H9 (cell line): ENCODE results near the gene LRCH1. TPM values are rescaled to one million over a fixed set of nuclear protein-coding genes. Genes with fewer than 3 reads are reported as not detected.

Experiments used
- DNase-seq: peaks from one replicate; pipeline ENCODE4 v3.0.0-alpha.2; 2017
- H2AFZ ChIP-seq: one replicate; pipeline ENCODE4 v1.6.1; 2013; ENCODE audit warnings: mild to moderate bottlenecking, low read length, control low read depth, moderate library complexity
- H2AK5ac ChIP-seq: 2 replicates; pipeline ENCODE4 v1.6.1; 2013; ENCODE audit warnings: low read length, control low read depth, mixed read lengths; ENCODE audit not compliant: insufficient read length
- H2BK120ac ChIP-seq: one replicate; pipeline ENCODE4 v1.6.1; 2013; ENCODE audit warnings: low read depth, mild to moderate bottlenecking, low read length, control low read depth, inconsistent platforms; ENCODE audit not compliant: poor library complexity, severe bottlenecking
- H2BK12ac ChIP-seq: 2 replicates; pipeline ENCODE4 v1.6.1; 2013; ENCODE audit warnings: low read length, control low read depth, mixed read lengths, low read depth; ENCODE audit not compliant: insufficient read length
- H2BK15ac ChIP-seq: 2 replicates; pipeline ENCODE4 v1.6.1; 2013; ENCODE audit warnings: low read depth, low read length, control low read depth
- H2BK20ac ChIP-seq: one replicate; pipeline ENCODE4 v1.6.1; 2013; ENCODE audit warnings: low read depth, mild to moderate bottlenecking, low read length, control low read depth, inconsistent platforms; ENCODE audit not compliant: poor library complexity, severe bottlenecking
- H2BK5ac ChIP-seq: 2 replicates; pipeline ENCODE4 v1.6.1; 2013; ENCODE audit warnings: low read length, control low read depth, mixed read lengths; ENCODE audit not compliant: insufficient read length
- H3K14ac ChIP-seq: 2 replicates; pipeline ENCODE4 v1.6.1; 2013; ENCODE audit warnings: low read length, control low read depth; ENCODE audit not compliant: insufficient read depth
- H3K18ac ChIP-seq: 2 replicates; pipeline ENCODE4 v1.6.1; 2013; ENCODE audit warnings: low read depth, mild to moderate bottlenecking, mixed read lengths, low read length, control low read depth; ENCODE audit not compliant: insufficient read length
- H3K23ac ChIP-seq: 2 replicates; pipeline ENCODE4 v1.6.1; 2013; ENCODE audit warnings: low read length, control low read depth, mixed read lengths, low read depth; ENCODE audit not compliant: insufficient read length
- H3K23me2 ChIP-seq: 2 replicates; pipeline ENCODE4 v1.6.1; 2013; ENCODE audit warnings: low read depth, mild to moderate bottlenecking, mixed read lengths, low read length, control low read depth; ENCODE audit not compliant: insufficient read length, poor library complexity, severe bottlenecking
- H3K27ac ChIP-seq: 2 replicates; pipeline ENCODE4 v1.5.1; 2013; ENCODE audit warnings: low read length, control low read depth, mixed read lengths, low read depth; ENCODE audit not compliant: insufficient read length
- H3K27me3 ChIP-seq: 2 replicates; pipeline ENCODE4 v1.6.1; 2013; ENCODE audit warnings: low read length, control low read depth, inconsistent platforms; ENCODE audit not compliant: insufficient read depth
- H3K4ac ChIP-seq: 2 replicates; pipeline ENCODE4 v1.6.1; 2013; ENCODE audit warnings: low read depth, mild to moderate bottlenecking, control low read depth, inconsistent platforms, low read length, moderate library complexity
- H3K4me1 ChIP-seq: 2 replicates; pipeline ENCODE4 v1.6.1; 2013; ENCODE audit warnings: low read length, control low read depth, inconsistent platforms; ENCODE audit not compliant: insufficient read depth
- H3K4me2 ChIP-seq: 2 replicates; pipeline ENCODE4 v1.6.1; 2013; ENCODE audit warnings: low read length, control low read depth, mixed read lengths; ENCODE audit not compliant: insufficient read length, insufficient read depth
- H3K56ac ChIP-seq: 2 replicates; pipeline ENCODE4 v1.6.1; 2013; ENCODE audit warnings: low read depth, mild to moderate bottlenecking, mixed read lengths, low read length, control low read depth; ENCODE audit not compliant: insufficient read length
- H3K79me1 ChIP-seq: 2 replicates; pipeline ENCODE4 v1.6.1; 2013; ENCODE audit warnings: low read depth, mild to moderate bottlenecking, moderate library complexity, low read length, control low read depth, inconsistent platforms; ENCODE audit not compliant: insufficient read depth, poor library complexity, severe bottlenecking
- H3K79me2 ChIP-seq: 2 replicates; pipeline ENCODE4 v1.6.1; 2013; ENCODE audit warnings: low read length, control low read depth, inconsistent platforms; ENCODE audit not compliant: insufficient read depth
- H3K9ac ChIP-seq: 2 replicates; pipeline ENCODE4 v1.6.1; 2013; ENCODE audit warnings: low read length, control low read depth, mixed read lengths; ENCODE audit not compliant: insufficient read length; ENCODE audit errors: extremely low read depth
- H3K9me3 ChIP-seq: one replicate; pipeline ENCODE4 v1.6.1; 2013; ENCODE audit warnings: low read depth, low read length, inconsistent platforms; ENCODE audit not compliant: control insufficient read depth
- H3T11ph ChIP-seq: one replicate; pipeline ENCODE4 v1.6.1; 2013; ENCODE audit warnings: mild to moderate bottlenecking, low read length, control low read depth, inconsistent platforms
- H4K20me1 ChIP-seq: one replicate; pipeline ENCODE4 v1.6.1; 2013; ENCODE audit not compliant: control insufficient read depth, insufficient read length, insufficient read depth
- H4K5ac ChIP-seq: 2 replicates; pipeline ENCODE4 v1.6.1; 2013; ENCODE audit warnings: low read depth, mild to moderate bottlenecking, mixed read lengths, low read length, control low read depth; ENCODE audit not compliant: insufficient read length
- H4K8ac ChIP-seq: replicated peaks from 2 replicates; pipeline ENCODE4 v1.6.1; 2013; ENCODE audit warnings: low read length, control low read depth, mixed read lengths, low read depth; ENCODE audit not compliant: insufficient read length
- H4K91ac ChIP-seq: 2 replicates; pipeline ENCODE4 v1.6.1; 2013; ENCODE audit warnings: low read depth, mild to moderate bottlenecking, moderate library complexity, mixed read lengths, low read length, control low read depth; ENCODE audit not compliant: insufficient read length
- H3K27ac Mint-ChIP-seq, 3 experiments: 2 replicates in 2 of 3; 3 replicates in 1 of 3; pipeline ENCODE4 v1.8.0; 2020 to 2021; ENCODE audit warnings: mixed read lengths in 3 of 3, mild to moderate bottlenecking in 1 of 3, moderate library complexity in 1 of 3
- H3K27me3 Mint-ChIP-seq: 2 replicates; pipeline ENCODE4 v1.8.0; 2021; ENCODE audit warnings: low read depth, mild to moderate bottlenecking, moderate library complexity, mixed read lengths
- H3K36me3 Mint-ChIP-seq, 3 experiments: 2 replicates in 2 of 3; 3 replicates in 1 of 3; pipeline ENCODE4 v1.8.0; 2020 to 2021; ENCODE audit warnings: low read depth in 3 of 3, mixed read lengths in 3 of 3; ENCODE audit not compliant: insufficient read depth in 1 of 3
- H3K4me1 Mint-ChIP-seq, 2 experiments: 2 replicates each; pipeline ENCODE4 v1.8.0; 2020; ENCODE audit warnings: mixed read lengths in 2 of 2
- H3K4me3 Mint-ChIP-seq, 2 experiments: 2 replicates in 1 of 2; 3 replicates in 1 of 2; pipeline ENCODE4 v1.8.0; 2020 to 2021; ENCODE audit warnings: mild to moderate bottlenecking in 2 of 2, mixed read lengths in 2 of 2, moderate library complexity in 1 of 2
- H3K9me3 Mint-ChIP-seq, 2 experiments: 2 replicates in 1 of 2; 3 replicates in 1 of 2; pipeline ENCODE4 v1.8.0; 2020; ENCODE audit warnings: mild to moderate bottlenecking in 2 of 2, mixed read lengths in 2 of 2, moderate library complexity in 1 of 2
- WGBS: extraction: QIAGEN DNeasy Blood & Tissue Kit; methylation state at CpG from one replicate; pipeline ENCODE4 v1.1.7; 2013; ENCODE audit warnings: missing lambda C conversion rate, low lambda C conversion rate, mixed read lengths; ENCODE audit not compliant: insufficient read length; ENCODE audit errors: extremely low coverage; 5-methylcytosine and 5-hydroxymethylcytosine counted together
- total RNA-seq: library from RNA; stranded (reverse); gene quantifications from 2 replicates; pipeline ENCODE4 v1.2.1, GENCODE V29; 2021
- TF ChIP-seq, protein P1 (sequence below): fragments of 200-600 bp; sonication (generic); conservative IDR thresholded peaks from 3 replicates; pipeline ENCODE4 v1.8.0; 2021; ENCODE audit warnings: antibody characterized with exemption, mild to moderate bottlenecking

LRCH1 gene
- total RNA-seq, 1 experiment from 2014 or later = 8.0 TPM

DNA sequence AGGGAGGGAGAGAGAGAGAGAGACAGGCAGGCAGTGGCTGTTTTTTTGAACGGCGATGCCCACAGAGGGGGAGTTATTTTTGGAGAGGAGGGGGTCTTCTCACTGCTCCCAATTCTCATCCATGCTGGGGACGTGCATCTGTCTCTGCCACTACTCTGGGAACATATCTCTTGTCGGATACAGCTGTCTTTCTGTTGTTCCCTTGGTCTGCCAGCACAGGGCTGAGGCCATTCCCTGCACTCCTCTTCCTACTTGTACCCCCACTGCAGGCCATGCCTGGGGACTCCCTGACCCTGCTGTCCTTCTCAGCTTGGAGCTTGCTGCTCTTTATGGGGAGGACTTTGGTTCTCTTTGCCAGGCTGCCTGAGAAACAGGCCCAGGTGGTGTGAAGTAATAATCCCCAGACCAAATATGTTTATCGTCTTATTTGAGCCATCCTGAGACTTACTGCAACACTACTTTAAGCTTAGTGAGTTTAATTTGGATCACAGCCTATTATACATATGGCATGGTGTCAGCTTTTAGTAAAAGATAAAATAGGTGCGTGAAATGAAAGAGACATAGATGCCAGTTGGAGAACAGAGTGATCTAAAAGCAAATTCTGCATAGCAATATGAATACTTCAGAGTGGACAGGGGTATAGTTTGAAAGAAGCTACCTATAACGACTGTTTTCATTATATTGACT, 19.1 kb downstream of the LRCH1 start:
- Histone ChIP-seq H3K18ac (no peak overlapping the region), H3K23me2 (no peaks in the 10 kb centered on the region), H4K20me1 (no peaks in the 10 kb centered on the region), H3K27me3 (no peaks in the 10 kb centered on the region), H2AK5ac (no peak overlapping the region), H3K79me2 (peaks cover 1% of the 10 kb centered on the region; the same call in 1 of the 2 replicates), H4K5ac (no peak overlapping the region), H3T11ph (no peak overlapping the region), H2BK5ac (no peak overlapping the region), H2AFZ (no peak overlapping the region), H3K79me1 (no peaks in the 10 kb centered on the region), H2BK12ac (no peak overlapping the region), H4K91ac (no peak overlapping the region), H3K56ac (no peak overlapping the region), H2BK20ac (no peak overlapping the region), H3K9ac (no peak overlapping the region), H4K8ac (no peak overlapping the region), H3K4me1 (no peaks in the 10 kb centered on the region), H3K4ac (no peak overlapping the region), H2BK15ac (no peak overlapping the region), H3K14ac (no peak overlapping the region), H3K4me2 (no peak overlapping the region), H3K9me3 (no peaks in the 10 kb centered on the region), H2BK120ac (no peak overlapping the region), H3K27ac (no peak overlapping the region), H3K23ac (no peak overlapping the region)
- TF ChIP-seq, protein P1, sequence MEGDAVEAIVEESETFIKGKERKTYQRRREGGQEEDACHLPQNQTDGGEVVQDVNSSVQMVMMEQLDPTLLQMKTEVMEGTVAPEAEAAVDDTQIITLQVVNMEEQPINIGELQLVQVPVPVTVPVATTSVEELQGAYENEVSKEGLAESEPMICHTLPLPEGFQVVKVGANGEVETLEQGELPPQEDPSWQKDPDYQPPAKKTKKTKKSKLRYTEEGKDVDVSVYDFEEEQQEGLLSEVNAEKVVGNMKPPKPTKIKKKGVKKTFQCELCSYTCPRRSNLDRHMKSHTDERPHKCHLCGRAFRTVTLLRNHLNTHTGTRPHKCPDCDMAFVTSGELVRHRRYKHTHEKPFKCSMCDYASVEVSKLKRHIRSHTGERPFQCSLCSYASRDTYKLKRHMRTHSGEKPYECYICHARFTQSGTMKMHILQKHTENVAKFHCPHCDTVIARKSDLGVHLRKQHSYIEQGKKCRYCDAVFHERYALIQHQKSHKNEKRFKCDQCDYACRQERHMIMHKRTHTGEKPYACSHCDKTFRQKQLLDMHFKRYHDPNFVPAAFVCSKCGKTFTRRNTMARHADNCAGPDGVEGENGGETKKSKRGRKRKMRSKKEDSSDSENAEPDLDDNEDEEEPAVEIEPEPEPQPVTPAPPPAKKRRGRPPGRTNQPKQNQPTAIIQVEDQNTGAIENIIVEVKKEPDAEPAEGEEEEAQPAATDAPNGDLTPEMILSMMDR = no peak
- no peak for DNase-seq
- H3K27me3 Mint-ChIP-seq = no peaks in the 10 kb centered on the region
- 0 out of 7 replicates have a peak overlapping the region, but pooled peaks of 1 of the 3 experiments have one; percentile 26 for H3K27ac Mint-ChIP-seq
- H3K36me3 Mint-ChIP-seq = no peaks in the 10 kb centered on the region
- H3K4me3 Mint-ChIP-seq = no peak overlapping the region
- no CpG with 5 or more reads among the region's 7 CpGs for WGBS
- H3K9me3 Mint-ChIP-seq = no peaks in the 10 kb centered on the region
- peaks cover 9 to 20% of the 10 kb centered on the region in 2 experiments for H3K4me1 Mint-ChIP-seq
